GM12873 (cell line): Measurements from ENCODE around the gene LMAN1L.

Experiments used
- TF ChIP-seq, protein P1 (sequence below): IDR thresholded peaks from 2 replicates; pipeline ENCODE4 v1.5.1; 2012; ENCODE audit warnings: low read depth, mild to moderate bottlenecking, moderate library complexity, low read length, control low read depth; ENCODE audit not compliant: insufficient read depth; ENCODE audit errors: missing control alignments

Gene LMAN1L

DNA sequence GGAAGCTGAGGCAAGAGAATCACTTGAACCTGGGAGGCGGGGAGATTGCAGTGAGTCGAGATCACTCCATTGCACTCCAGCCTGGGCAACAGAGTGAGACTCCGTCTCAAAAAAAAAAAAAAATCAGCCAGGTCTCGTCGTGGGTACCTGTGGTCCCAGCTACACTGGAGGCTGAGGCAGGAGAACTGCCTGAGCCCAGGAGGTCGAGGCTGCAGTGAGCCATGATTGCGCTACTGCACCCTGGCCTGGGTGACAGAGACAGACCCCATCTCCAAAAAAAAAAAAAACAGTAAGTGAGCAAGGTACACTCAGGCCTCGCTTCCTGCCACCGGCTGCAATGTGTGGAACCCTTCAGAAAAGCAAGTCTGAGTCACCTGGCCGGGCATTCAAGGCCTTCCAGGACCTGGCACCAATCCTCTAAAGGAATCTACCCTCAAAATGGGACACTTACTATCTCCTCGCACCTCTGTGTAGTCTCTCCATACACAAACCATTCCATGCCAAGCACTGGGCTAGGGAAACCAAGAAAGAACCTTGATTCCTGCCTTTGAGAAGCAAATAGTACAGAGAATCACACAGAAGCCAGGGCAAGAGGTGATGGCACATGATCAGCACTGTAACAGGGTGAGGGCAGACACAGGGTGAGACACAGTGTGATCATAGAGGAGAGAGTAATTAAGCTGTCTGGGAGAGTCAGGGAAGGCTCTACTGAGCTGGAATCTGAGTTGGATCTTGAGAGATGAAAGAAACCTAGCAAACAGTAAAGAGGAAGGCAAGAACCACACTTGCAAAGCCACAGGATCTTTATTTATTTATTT, 50.8 kb downstream of the LMAN1L start:
- TF ChIP-seq, protein P1, sequence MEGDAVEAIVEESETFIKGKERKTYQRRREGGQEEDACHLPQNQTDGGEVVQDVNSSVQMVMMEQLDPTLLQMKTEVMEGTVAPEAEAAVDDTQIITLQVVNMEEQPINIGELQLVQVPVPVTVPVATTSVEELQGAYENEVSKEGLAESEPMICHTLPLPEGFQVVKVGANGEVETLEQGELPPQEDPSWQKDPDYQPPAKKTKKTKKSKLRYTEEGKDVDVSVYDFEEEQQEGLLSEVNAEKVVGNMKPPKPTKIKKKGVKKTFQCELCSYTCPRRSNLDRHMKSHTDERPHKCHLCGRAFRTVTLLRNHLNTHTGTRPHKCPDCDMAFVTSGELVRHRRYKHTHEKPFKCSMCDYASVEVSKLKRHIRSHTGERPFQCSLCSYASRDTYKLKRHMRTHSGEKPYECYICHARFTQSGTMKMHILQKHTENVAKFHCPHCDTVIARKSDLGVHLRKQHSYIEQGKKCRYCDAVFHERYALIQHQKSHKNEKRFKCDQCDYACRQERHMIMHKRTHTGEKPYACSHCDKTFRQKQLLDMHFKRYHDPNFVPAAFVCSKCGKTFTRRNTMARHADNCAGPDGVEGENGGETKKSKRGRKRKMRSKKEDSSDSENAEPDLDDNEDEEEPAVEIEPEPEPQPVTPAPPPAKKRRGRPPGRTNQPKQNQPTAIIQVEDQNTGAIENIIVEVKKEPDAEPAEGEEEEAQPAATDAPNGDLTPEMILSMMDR, result no peak

GRCh38 chr15:74864296-74864695, 51.7 kb downstream of the LMAN1L start:
- TF ChIP-seq, protein P1, result no peak

GRCh38 chr15:74865316-74865715, 52.7 kb downstream of the LMAN1L start:
- TF ChIP-seq, protein P1, result no peak

DNA sequence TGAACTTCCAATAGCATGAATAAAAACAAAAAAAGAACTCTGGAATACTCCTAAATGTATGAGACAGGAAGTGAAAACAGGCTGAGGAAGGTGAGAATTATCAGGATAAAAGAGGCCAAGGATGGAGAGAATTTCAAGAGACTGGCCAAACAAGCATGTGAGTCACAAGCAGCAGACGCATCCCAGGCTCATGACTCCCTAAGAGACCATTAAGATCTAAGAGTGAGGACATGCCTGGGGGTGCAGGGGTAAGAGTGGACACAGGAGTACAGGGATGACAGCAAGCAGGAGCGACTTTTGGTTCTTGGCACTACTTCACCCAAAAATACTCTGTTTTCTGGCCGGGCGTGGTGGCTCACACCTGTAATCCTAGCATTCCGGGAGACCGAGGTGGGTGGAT, 53.5 kb downstream of the LMAN1L start:
- TF ChIP-seq, protein P1, result no peak

DNA sequence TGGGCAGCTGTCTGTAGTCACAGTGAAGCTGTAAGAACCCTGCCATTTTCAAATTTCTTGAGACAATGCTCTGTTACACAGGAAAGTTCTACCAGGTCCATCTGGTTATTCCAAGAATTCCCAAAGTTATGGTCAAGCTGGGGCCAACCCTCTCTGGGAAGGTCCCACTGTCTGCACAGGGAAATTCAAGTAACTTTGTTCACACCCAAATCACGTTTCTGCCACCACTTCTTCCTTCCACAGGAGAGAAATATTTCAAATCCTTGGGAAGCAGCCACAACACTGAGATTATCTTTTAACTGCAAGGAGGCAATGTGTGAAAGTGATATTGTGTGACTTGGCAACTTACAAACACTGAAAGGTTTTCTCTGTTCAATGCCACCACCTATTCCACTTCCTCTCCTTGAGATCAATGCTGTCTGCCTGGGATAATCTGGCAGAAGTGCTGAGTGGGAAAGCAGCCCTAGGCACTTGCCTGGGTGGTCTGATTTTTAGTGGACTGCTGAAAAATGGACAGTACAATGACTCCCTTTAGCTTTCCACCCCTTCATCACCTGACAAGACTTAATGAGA, 54.9 kb downstream of the LMAN1L start:
- TF ChIP-seq, protein P1, result no peak

GRCh38 chr15:74868059-74868458, 55.4 kb downstream of the LMAN1L start:
- TF ChIP-seq, protein P1, result no peak

DNA sequence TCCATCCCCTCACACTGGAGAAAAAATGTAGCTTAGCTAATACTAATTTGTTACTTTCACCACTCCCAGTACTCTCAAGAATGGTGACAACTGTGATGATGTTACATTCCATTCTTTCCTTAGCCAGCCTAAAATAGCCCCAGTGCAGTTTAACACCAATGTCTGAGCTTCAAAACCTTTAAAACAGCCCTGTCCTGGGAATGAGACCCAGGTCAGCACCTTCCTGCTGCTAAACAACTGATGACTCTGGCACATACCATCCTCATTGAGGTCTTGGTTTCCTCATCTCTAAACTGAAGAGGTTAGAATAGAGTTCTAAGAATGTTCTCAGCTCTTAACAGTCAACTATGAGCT, 56.7 kb downstream of the LMAN1L start:
- TF ChIP-seq, protein P1, result no peak
